Activated T-cell treated with anti-CD3 and anti-CD28 coated beads for 48 hours (primary cell): ENCODE results near the gene CPVL.

ENCODE experiments used
- DNase-seq: peaks from one replicate; pipeline ENCODE4 v3.0.0-alpha.2; 2020; ENCODE audit warnings: low read depth

CPVL gene

GRCh38 chr7:29146057-29146706 lies at the start of gene CPVL:
TSS of gene CPVL (minus strand) at chr7:29146537. CDS start at chr7:29121061, 25,476 bp downstream.
- no peak for DNase-seq

GRCh38 chr7:29194594-29195427 lies 48.5 kb upstream of the CPVL start, which contains the start of gene CHN2:
TSS of gene CHN2 (plus strand) at chr7:29194775.
- DNase-seq = peak; percentile 30

GRCh38 chr7:29194206-29194593 lies 47.9 kb upstream of the CPVL start:
- no peak for DNase-seq

GRCh38 chr7:29193316-29194205 lies 47.2 kb upstream of the CPVL start:
- DNase-seq = no peak

GRCh38 chr7:29192811-29193210 lies 46.5 kb upstream of the CPVL start:
- DNase-seq = no peak

- no peak for DNase-seq
Measured at GRCh38 chr7:29192323-29192722, 46.0 kb upstream of the CPVL start.

GRCh38 chr7:29190349-29191045 lies 44.2 kb upstream of the CPVL start:
- no peak for DNase-seq

- DNase-seq = peak; percentile 41
Measured at GRCh38 chr7:29189743-29190201, 43.4 kb upstream of the CPVL start.

- no peak for DNase-seq
Measured at GRCh38 chr7:29185613-29186012, 39.3 kb upstream of the CPVL start.

GRCh38 chr7:29184599-29184998 lies 38.3 kb upstream of the CPVL start:
- DNase-seq = no peak

- no peak for DNase-seq
Measured at GRCh38 chr7:29179115-29179514, 32.8 kb upstream of the CPVL start.

- DNase-seq = peak; percentile 12
Measured at GRCh38 chr7:29177963-29178600, 31.7 kb upstream of the CPVL start.

GRCh38 chr7:29173458-29173857 lies 27.1 kb upstream of the CPVL start:
- DNase-seq = no peak

GRCh38 chr7:29170781-29171180 lies 24.4 kb upstream of the CPVL start:
- no peak for DNase-seq

GRCh38 chr7:29167721-29168120 lies 21.4 kb upstream of the CPVL start:
- no peak for DNase-seq

GRCh38 chr7:29163854-29164253 lies 17.5 kb upstream of the CPVL start:
- no peak for DNase-seq

GRCh38 chr7:29162577-29162976 lies 16.2 kb upstream of the CPVL start:
- DNase-seq = no peak

GRCh38 chr7:29161231-29161630 lies 14.9 kb upstream of the CPVL start:
- DNase-seq = no peak

GRCh38 chr7:29160080-29160479 lies 13.7 kb upstream of the CPVL start:
- no peak for DNase-seq

GRCh38 chr7:29158795-29159423 lies 12.6 kb upstream of the CPVL start:
- DNase-seq = no peak
